ENCODE results near the gene HIVEP1. TPM values are rescaled to one million over a fixed set of nuclear protein-coding genes. Genes with fewer than 3 reads are reported as not detected.

The HIVEP1 gene
- total RNA-seq, 1 experiment from 2014 or later = 24.3 TPM

DNA sequence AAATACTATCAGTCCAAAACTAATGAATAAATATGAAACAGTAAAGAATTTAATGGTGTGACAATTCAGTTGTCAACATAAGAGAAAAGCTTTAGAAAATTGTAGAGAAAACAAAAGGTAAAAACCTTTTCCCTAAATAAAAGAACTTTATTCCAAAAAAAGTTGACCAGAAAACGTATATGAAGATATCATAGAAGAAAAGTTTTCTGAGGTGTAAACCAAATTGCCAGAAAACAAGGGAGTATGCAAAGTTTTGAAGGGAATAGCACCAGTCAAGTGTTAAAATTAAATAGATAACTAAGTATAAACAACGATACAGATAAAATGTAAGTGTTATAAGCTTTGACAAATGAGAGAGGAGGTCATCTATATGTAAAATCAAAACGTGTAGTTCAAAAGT lies 104.9 kb downstream of the HIVEP1 start (continued):
- TF ChIP-seq, protein P1, sequence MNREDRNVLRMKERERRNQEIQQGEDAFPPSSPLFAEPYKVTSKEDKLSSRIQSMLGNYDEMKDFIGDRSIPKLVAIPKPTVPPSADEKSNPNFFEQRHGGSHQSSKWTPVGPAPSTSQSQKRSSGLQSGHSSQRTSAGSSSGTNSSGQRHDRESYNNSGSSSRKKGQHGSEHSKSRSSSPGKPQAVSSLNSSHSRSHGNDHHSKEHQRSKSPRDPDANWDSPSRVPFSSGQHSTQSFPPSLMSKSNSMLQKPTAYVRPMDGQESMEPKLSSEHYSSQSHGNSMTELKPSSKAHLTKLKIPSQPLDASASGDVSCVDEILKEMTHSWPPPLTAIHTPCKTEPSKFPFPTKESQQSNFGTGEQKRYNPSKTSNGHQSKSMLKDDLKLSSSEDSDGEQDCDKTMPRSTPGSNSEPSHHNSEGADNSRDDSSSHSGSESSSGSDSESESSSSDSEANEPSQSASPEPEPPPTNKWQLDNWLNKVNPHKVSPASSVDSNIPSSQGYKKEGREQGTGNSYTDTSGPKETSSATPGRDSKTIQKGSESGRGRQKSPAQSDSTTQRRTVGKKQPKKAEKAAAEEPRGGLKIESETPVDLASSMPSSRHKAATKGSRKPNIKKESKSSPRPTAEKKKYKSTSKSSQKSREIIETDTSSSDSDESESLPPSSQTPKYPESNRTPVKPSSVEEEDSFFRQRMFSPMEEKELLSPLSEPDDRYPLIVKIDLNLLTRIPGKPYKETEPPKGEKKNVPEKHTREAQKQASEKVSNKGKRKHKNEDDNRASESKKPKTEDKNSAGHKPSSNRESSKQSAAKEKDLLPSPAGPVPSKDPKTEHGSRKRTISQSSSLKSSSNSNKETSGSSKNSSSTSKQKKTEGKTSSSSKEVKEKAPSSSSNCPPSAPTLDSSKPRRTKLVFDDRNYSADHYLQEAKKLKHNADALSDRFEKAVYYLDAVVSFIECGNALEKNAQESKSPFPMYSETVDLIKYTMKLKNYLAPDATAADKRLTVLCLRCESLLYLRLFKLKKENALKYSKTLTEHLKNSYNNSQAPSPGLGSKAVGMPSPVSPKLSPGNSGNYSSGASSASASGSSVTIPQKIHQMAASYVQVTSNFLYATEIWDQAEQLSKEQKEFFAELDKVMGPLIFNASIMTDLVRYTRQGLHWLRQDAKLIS (CRISPR knock-in tag; IDR thresholded peaks at IDR 0.05; ENCODE audit: borderline replicate concordance) = no peak
- TF ChIP-seq, protein P2, sequence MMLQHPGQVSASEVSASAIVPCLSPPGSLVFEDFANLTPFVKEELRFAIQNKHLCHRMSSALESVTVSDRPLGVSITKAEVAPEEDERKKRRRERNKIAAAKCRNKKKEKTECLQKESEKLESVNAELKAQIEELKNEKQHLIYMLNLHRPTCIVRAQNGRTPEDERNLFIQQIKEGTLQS (CRISPR knock-in tag; conservative IDR thresholded peaks at IDR 0.05) = no peak
- TF ChIP-seq ATF1 (CRISPR knock-in tag; IDR thresholded peaks at IDR 0.05) (no peak), RELA (CRISPR knock-in tag; IDR thresholded peaks at IDR 0.05; ENCODE audit: borderline replicate concordance) (no peak), ZBTB21 (CRISPR knock-in tag; IDR thresholded peaks at IDR 0.05; ENCODE audit: borderline replicate concordance) (no peak)
- TF ChIP-seq, protein P3, sequence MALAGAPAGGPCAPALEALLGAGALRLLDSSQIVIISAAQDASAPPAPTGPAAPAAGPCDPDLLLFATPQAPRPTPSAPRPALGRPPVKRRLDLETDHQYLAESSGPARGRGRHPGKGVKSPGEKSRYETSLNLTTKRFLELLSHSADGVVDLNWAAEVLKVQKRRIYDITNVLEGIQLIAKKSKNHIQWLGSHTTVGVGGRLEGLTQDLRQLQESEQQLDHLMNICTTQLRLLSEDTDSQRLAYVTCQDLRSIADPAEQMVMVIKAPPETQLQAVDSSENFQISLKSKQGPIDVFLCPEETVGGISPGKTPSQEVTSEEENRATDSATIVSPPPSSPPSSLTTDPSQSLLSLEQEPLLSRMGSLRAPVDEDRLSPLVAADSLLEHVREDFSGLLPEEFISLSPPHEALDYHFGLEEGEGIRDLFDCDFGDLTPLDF (CRISPR knock-in tag; IDR thresholded peaks at IDR 0.05) = no peak

DNA sequence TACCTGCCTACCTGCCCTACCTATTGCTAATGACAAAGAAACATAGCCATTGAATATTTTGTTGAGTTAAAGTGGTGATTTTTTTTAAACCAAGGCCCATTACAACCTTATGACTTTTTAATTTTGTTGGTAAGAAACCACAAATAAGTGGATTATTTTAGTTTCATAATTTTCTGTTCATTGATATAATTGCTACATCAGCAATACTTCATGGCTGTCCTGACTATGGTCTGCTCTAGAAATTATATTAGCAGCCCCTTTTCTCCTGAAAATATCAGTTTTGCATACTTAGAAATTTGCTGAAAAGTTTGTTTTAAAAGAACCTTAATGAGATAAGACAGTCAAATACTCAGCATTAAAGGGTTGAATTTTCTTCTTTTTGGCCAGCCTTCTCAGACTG lies 106.5 kb downstream of the HIVEP1 start:
- Mint-ChIP-seq H3K4me3 (no peak overlapping the region), H3K4me1 (peaks cover 14% of the 10 kb centered on the region), H3K36me3 (peaks cover 35% of the 10 kb centered on the region), H3K27me3 (ENCODE audit: low read depth) (no peaks in the 10 kb centered on the region), H3K27ac (peak overlapping the region; percentile 37; the same call in 1 of the 2 replicates), H3K9me3 (peaks cover 9% of the 10 kb centered on the region)
- ChIA-PET CTCF (no interaction called here), POLR2A (no interaction called here)
- ATAC-seq (no peak), DNase-seq (ENCODE audit: low spot score) (no peak)
- TF ChIP-seq, protein P4, sequence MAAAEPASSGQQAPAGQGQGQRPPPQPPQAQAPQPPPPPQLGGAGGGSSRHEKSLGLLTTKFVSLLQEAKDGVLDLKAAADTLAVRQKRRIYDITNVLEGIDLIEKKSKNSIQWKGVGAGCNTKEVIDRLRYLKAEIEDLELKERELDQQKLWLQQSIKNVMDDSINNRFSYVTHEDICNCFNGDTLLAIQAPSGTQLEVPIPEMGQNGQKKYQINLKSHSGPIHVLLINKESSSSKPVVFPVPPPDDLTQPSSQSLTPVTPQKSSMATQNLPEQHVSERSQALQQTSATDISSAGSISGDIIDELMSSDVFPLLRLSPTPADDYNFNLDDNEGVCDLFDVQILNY (CRISPR knock-in tag; IDR thresholded peaks at IDR 0.05) = no peak
- TF ChIP-seq JAZF1 (CRISPR knock-in tag; IDR thresholded peaks at IDR 0.05) = no peak

DNA sequence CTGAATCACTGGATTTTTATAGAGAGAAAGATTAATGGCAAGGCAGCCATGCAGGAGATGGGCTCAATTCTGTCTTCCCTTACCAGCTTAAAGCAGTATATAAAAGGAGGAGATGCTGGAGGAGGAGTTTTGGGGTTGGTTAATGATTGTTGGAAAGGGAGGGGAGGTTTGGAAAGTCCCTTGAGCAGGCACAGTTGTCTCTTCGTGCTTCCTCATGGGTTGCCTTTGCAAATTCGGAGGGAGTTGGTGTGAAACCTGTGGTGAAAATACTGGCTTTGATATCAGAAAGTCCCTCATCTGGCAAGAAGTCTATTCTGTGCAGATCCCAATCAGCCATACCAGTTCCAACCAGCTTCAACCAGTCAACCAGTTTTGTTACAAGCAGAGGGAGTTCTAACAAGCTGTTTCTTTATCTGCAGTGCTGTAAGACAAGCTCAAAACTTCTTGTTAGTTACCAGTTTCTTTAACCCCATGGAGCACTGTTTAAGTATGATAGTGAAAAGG lies 107.0 kb downstream of the HIVEP1 start:
- TF ChIP-seq, protein P5, sequence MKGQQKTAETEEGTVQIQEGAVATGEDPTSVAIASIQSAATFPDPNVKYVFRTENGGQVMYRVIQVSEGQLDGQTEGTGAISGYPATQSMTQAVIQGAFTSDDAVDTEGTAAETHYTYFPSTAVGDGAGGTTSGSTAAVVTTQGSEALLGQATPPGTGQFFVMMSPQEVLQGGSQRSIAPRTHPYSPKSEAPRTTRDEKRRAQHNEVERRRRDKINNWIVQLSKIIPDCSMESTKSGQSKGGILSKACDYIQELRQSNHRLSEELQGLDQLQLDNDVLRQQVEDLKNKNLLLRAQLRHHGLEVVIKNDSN (CRISPR knock-in tag; IDR thresholded peaks at IDR 0.05) = no peak
- TF ChIP-seq ZNF138 (CRISPR knock-in tag; conservative IDR thresholded peaks at IDR 0.05) (no peak), ZNF232 (CRISPR knock-in tag; IDR thresholded peaks at IDR 0.05) (no peak), TCF7 (CRISPR knock-in tag; IDR thresholded peaks at IDR 0.05; ENCODE audit: low read depth) (no peak), SOX15 (CRISPR knock-in tag; IDR thresholded peaks at IDR 0.05) (no peak), ATF1 (CRISPR knock-in tag; IDR thresholded peaks at IDR 0.05) (no peak), ETV6 (CRISPR knock-in tag; IDR thresholded peaks at IDR 0.05) (no peak), JUN (CRISPR knock-in tag; IDR thresholded peaks at IDR 0.05) (no peak), CBFB (CRISPR knock-in tag; IDR thresholded peaks at IDR 0.05; ENCODE audit: low read depth) (no peak), TP53 (CRISPR knock-in tag; IDR thresholded peaks at IDR 0.05) (no peak), SMAD4 (CRISPR knock-in tag; IDR thresholded peaks at IDR 0.05) (no peak)
- TF ChIP-seq, protein P6, sequence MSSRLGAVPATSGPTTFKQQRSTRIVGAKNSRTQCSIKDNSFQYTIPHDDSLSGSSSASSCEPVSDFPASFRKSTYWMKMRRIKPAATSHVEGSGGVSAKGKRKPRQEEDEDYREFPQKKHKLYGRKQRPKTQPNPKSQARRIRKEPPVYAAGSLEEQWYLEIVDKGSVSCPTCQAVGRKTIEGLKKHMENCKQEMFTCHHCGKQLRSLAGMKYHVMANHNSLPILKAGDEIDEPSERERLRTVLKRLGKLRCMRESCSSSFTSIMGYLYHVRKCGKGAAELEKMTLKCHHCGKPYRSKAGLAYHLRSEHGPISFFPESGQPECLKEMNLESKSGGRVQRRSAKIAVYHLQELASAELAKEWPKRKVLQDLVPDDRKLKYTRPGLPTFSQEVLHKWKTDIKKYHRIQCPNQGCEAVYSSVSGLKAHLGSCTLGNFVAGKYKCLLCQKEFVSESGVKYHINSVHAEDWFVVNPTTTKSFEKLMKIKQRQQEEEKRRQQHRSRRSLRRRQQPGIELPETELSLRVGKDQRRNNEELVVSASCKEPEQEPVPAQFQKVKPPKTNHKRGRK (CRISPR knock-in tag; IDR thresholded peaks at IDR 0.05; ENCODE audit: borderline replicate concordance) = no peak
- TF ChIP-seq, protein P7, sequence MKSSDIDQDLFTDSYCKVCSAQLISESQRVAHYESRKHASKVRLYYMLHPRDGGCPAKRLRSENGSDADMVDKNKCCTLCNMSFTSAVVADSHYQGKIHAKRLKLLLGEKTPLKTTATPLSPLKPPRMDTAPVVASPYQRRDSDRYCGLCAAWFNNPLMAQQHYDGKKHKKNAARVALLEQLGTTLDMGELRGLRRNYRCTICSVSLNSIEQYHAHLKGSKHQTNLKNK (CRISPR knock-in tag; IDR thresholded peaks at IDR 0.05) = no peak
- TF ChIP-seq, protein P8, sequence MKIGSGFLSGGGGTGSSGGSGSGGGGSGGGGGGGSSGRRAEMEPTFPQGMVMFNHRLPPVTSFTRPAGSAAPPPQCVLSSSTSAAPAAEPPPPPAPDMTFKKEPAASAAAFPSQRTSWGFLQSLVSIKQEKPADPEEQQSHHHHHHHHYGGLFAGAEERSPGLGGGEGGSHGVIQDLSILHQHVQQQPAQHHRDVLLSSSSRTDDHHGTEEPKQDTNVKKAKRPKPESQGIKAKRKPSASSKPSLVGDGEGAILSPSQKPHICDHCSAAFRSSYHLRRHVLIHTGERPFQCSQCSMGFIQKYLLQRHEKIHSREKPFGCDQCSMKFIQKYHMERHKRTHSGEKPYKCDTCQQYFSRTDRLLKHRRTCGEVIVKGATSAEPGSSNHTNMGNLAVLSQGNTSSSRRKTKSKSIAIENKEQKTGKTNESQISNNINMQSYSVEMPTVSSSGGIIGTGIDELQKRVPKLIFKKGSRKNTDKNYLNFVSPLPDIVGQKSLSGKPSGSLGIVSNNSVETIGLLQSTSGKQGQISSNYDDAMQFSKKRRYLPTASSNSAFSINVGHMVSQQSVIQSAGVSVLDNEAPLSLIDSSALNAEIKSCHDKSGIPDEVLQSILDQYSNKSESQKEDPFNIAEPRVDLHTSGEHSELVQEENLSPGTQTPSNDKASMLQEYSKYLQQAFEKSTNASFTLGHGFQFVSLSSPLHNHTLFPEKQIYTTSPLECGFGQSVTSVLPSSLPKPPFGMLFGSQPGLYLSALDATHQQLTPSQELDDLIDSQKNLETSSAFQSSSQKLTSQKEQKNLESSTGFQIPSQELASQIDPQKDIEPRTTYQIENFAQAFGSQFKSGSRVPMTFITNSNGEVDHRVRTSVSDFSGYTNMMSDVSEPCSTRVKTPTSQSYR (CRISPR knock-in tag; IDR thresholded peaks at IDR 0.05) = no peak
- Mint-ChIP-seq H3K4me3 (no peak overlapping the region), H3K9me3 (peaks cover 9% of the 10 kb centered on the region), H3K27me3 (ENCODE audit: low read depth) (no peaks in the 10 kb centered on the region), H3K36me3 (peaks cover 39% of the 10 kb centered on the region), H3K27ac (peak overlapping the region; percentile 37; the same call in 1 of the 2 replicates), H3K4me1 (peaks cover 10% of the 10 kb centered on the region)
- ChIA-PET POLR2A (interaction anchor here (0.6 kb wide), 1 partner anchor 87 kb away, joined by 3 read pairs; no protein-coding TSS in a partner anchor), CTCF (no interaction called here)
- ATAC-seq (no peak), DNase-seq (ENCODE audit: low spot score) (no peak)

Measured in WTC11 (cell line).